Measurements from ENCODE around the gene EPN1.

The EPN1 gene

GRCh38 chr19:55679343-55680257, 4.6 kb downstream of the EPN1 start:
- DNase-seq (ENCODE audit: low read depth) = peak; percentile 27

- DNase-seq (ENCODE audit: low read depth) = no peak
Observed at GRCh38 chr19:55680339-55681130, 5.5 kb downstream of the EPN1 start.

- peak; percentile 37 for DNase-seq (ENCODE audit: low read depth)
Observed at GRCh38 chr19:55681131-55682092, 6.4 kb downstream of the EPN1 start.

GRCh38 chr19:55683449-55684261, 8.6 kb downstream of the EPN1 start:
- no peak for DNase-seq (ENCODE audit: low read depth)

GRCh38 chr19:55684946-55685681, 10.1 kb downstream of the EPN1 start:
- no peak for DNase-seq (ENCODE audit: low read depth)

- DNase-seq (ENCODE audit: low read depth) = no peak
Observed at GRCh38 chr19:55685776-55686175, 10.8 kb downstream of the EPN1 start.

- DNase-seq (ENCODE audit: low read depth) = no peak
Observed at GRCh38 chr19:55686311-55687050, 11.5 kb downstream of the EPN1 start.

GRCh38 chr19:55687281-55688201, 12.5 kb downstream of the EPN1 start:
- DNase-seq (ENCODE audit: low read depth) = no peak

- DNase-seq (ENCODE audit: low read depth) = no peak
Observed at GRCh38 chr19:55688422-55689218, 13.6 kb downstream of the EPN1 start.

GRCh38 chr19:55689411-55690108, 14.5 kb downstream of the EPN1 start:
- DNase-seq (ENCODE audit: low read depth) = no peak

GRCh38 chr19:55690109-55690768, 15.2 kb downstream of the EPN1 start:
- no peak for DNase-seq (ENCODE audit: low read depth)

- no peak for DNase-seq (ENCODE audit: low read depth)
Observed at GRCh38 chr19:55690769-55691545, 15.9 kb downstream of the EPN1 start.

- no peak for DNase-seq (ENCODE audit: low read depth)
Observed at GRCh38 chr19:55691561-55692481, 16.8 kb downstream of the EPN1 start.

- DNase-seq (ENCODE audit: low read depth) = no peak
Observed at GRCh38 chr19:55692681-55693081, 17.7 kb downstream of the EPN1 start.
